Smooth muscle cell of the pulmonary artery (primary cell): ENCODE data around the gene TNFRSF13B. TPM values are rescaled to one million over a fixed set of nuclear protein-coding genes. Genes with fewer than 3 reads are reported as not detected.

Experiments used
- total RNA-seq: library from RNA; depleted of rRNA; stranded (reverse); fragments of >200 nt; gene quantifications from 2 replicates; pipeline ENCODE4 v1.2.3, GENCODE V29; 2014

Gene TNFRSF13B
- total RNA-seq = not detected in 2 replicates

GRCh38 chr17:16971458-16972338, at the start of gene TNFRSF13B:
Gene TNFRSF13B (minus strand): TSS chr17:16972118. CDS start chr17:16972075, 43 bp downstream.

Other genes with a start within 250 kb of the TNFRSF13B start
- 178 and 204 TPM in 2 replicates for gene MPRIP, start 70.3 kb upstream of the TNFRSF13B start, total RNA-seq
- gene PLD6, start 234.2 kb upstream of the TNFRSF13B start, total RNA-seq = 2.4 and 5.4 TPM in 2 replicates